ENCODE results near the gene UNC80.

UNC80 gene

GRCh38 chr2:210038078-210038477, 266.4 kb downstream of the UNC80 start:
- no peak for DNase-seq (ENCODE audit: low read depth, low spot score)
- TF ChIP-seq POLR2AphosphoS5 (IDR thresholded peaks at IDR 0.05; ENCODE audit: borderline replicate concordance, low read depth, low read length): no peak
- TF ChIP-seq EZH2 (IDR thresholded peaks at IDR 0.05): no peak
- TF ChIP-seq FOXP2 (optimal IDR thresholded peaks at IDR 0.05; ENCODE audit: control extremely low read depth, extremely low read length, insufficient read depth): no peak
- H3K9ac ChIP-seq (ENCODE audit: insufficient read length): no peak overlapping the region
- H3K9me3 ChIP-seq (ENCODE audit: low read depth, low read length): no peaks in the 10 kb centered on the region
- H3K36me3 ChIP-seq (ENCODE audit: insufficient read depth, low read length): peaks cover 3% of the 10 kb centered on the region; the same call in 1 of the 2 replicates
- H3K4me3 ChIP-seq: no peak overlapping the region
- no peak overlapping the region for H3K27ac ChIP-seq

GRCh38 chr2:210046851-210047500, 275.3 kb downstream of the UNC80 start:
- no peak overlapping the region for H3K9ac ChIP-seq (ENCODE audit: insufficient read length)
- TF ChIP-seq EZH2 (IDR thresholded peaks at IDR 0.05) (no peak), POLR2AphosphoS5 (IDR thresholded peaks at IDR 0.05; ENCODE audit: borderline replicate concordance, low read depth, low read length) (no peak), FOXP2 (optimal IDR thresholded peaks at IDR 0.05; ENCODE audit: control extremely low read depth, extremely low read length, insufficient read depth) (no peak)
- H3K27ac ChIP-seq: no peak overlapping the region
- H3K4me3 ChIP-seq: no peak overlapping the region
- peaks cover 13% of the 10 kb centered on the region for H3K36me3 ChIP-seq (ENCODE audit: insufficient read depth, low read length)
- no peak for DNase-seq (ENCODE audit: low read depth, low spot score)
- H3K9me3 ChIP-seq (ENCODE audit: low read depth, low read length): 0 out of 2 replicates have a peak, but pooled peaks cover 3% of the 10 kb centered on the region

All from SK-N-MC (cell line).